Stomach (tissue), 4 donors: ENCODE results near the gene PAXIP1.

ENCODE experiments used
- CTCF ChIP-seq, 7 experiments: fragments of 450-650 bp in 4 of 7; fragments of 200-600 bp in 3 of 7; sonication (generic) in 3 of 7; IDR thresholded peaks; one replicate each; pipeline ENCODE4 v1.5.1; 2016 to 2019; ENCODE audit warnings: antibody characterized with exemption in 7 of 7, control low read depth in 2 of 7, mild to moderate bottlenecking in 1 of 7
- EP300 ChIP-seq: sonication (generic); formaldehyde crosslinking; IDR thresholded peaks from one replicate; pipeline ENCODE4 v1.6.1; 2017; ENCODE audit warnings: antibody characterized with exemption
- POLR2A ChIP-seq, 4 donors: fragments of 450-650 bp; IDR thresholded peaks; one replicate each; pipeline ENCODE4 v1.6.1; 2016; ENCODE audit warnings: antibody characterized with exemption in 4 of 4, control low read depth in 2 of 4, mild to moderate bottlenecking in 1 of 4, moderate library complexity in 1 of 4
- POLR2AphosphoS5 ChIP-seq, 3 donors: sonication (generic); formaldehyde crosslinking; IDR thresholded peaks; one replicate each; pipeline ENCODE4 v1.6.1; 2016; ENCODE audit warnings: antibody characterized with exemption in 3 of 3

GRCh38 chr7:154996756-154997155 lies 6.2 kb downstream of the PAXIP1 start:
- TF ChIP-seq CTCF (IDR thresholded peaks at IDR 0.05), result no peak
- no peak for TF ChIP-seq POLR2AphosphoS5 (IDR thresholded peaks at IDR 0.05)
- no peak for TF ChIP-seq POLR2A (IDR thresholded peaks at IDR 0.05)
- TF ChIP-seq EP300, result no peak
